HS-5 (cell line): ENCODE results near the gene GPR158.
"Not testable (repeated sequence)": the region's sequence is repeated elsewhere in the genome, so short reads cannot be mapped to it uniquely, and the experiment has no call there.

Experiments
- DNase-seq: peaks from one replicate; pipeline ENCODE4 v3.0.0-alpha.2; 2012; ENCODE audit warnings: low read depth

GPR158 gene

GRCh38 chr10:25304606-25305005, 129.8 kb downstream of the GPR158 start:
- DNase-seq: no peak

- DNase-seq: no peak
Observed at GRCh38 chr10:25306386-25306785, 131.6 kb downstream of the GPR158 start.

GRCh38 chr10:25308278-25308677, 133.5 kb downstream of the GPR158 start:
- DNase-seq: no peak

GRCh38 chr10:25317596-25318211, 142.9 kb downstream of the GPR158 start:
- not testable (repeated sequence) for DNase-seq

- no peak for DNase-seq
Observed at GRCh38 chr10:25327273-25327672, 152.5 kb downstream of the GPR158 start.

- no peak for DNase-seq
Observed at GRCh38 chr10:25328361-25328760, 153.6 kb downstream of the GPR158 start.

- DNase-seq: not testable (repeated sequence)
Observed at GRCh38 chr10:25329587-25329986, 154.8 kb downstream of the GPR158 start.

GRCh38 chr10:25334445-25334844, 159.6 kb downstream of the GPR158 start:
- DNase-seq: no peak

GRCh38 chr10:25336330-25336729, 161.5 kb downstream of the GPR158 start:
- DNase-seq: no peak

GRCh38 chr10:25338271-25338670, 163.5 kb downstream of the GPR158 start:
- DNase-seq: no peak

- no peak for DNase-seq
Observed at GRCh38 chr10:25339966-25340365, 165.2 kb downstream of the GPR158 start.

- DNase-seq: no peak
Observed at GRCh38 chr10:25349520-25349919, 174.7 kb downstream of the GPR158 start.

GRCh38 chr10:25356609-25357008, 181.8 kb downstream of the GPR158 start:
- DNase-seq: no peak

- no peak for DNase-seq
Observed at GRCh38 chr10:25357269-25357668, 182.5 kb downstream of the GPR158 start.

GRCh38 chr10:25382029-25382810, 207.4 kb downstream of the GPR158 start:
- DNase-seq: no peak

- DNase-seq: not testable (repeated sequence)
Observed at GRCh38 chr10:25382901-25383300, 208.1 kb downstream of the GPR158 start.

GRCh38 chr10:25383686-25384085, 208.9 kb downstream of the GPR158 start:
- DNase-seq: no peak

GRCh38 chr10:25384618-25385017, 209.8 kb downstream of the GPR158 start:
- no peak for DNase-seq

GRCh38 chr10:25388188-25388861, 213.5 kb downstream of the GPR158 start:
- no peak for DNase-seq

- no peak for DNase-seq
Observed at GRCh38 chr10:25388862-25389206, 214.0 kb downstream of the GPR158 start.

GRCh38 chr10:25390733-25391132, 215.9 kb downstream of the GPR158 start:
- no peak for DNase-seq

GRCh38 chr10:25392132-25392531, 217.3 kb downstream of the GPR158 start:
- no peak for DNase-seq

GRCh38 chr10:25393621-25394020, 218.8 kb downstream of the GPR158 start:
- no peak for DNase-seq
